GM12801 (cell line): ENCODE data around the gene DYNC2LI1.

Experiments used
- CTCF ChIP-seq: IDR thresholded peaks from one replicate; pipeline ENCODE4 v1.5.1; 2011; ENCODE audit warnings: control low read depth; ENCODE audit not compliant: insufficient read length; ENCODE audit errors: extremely low read depth

Gene DYNC2LI1

GRCh38 chr2:43766006-43766405 lies 7.8 kb upstream of the DYNC2LI1 start:
- no peak for TF ChIP-seq CTCF

GRCh38 chr2:43774617-43775016 lies 778 bp downstream of the DYNC2LI1 start:
- no peak for TF ChIP-seq CTCF

- no peak for TF ChIP-seq CTCF
Observed at GRCh38 chr2:43776324-43776723, 2.5 kb downstream of the DYNC2LI1 start.

GRCh38 chr2:43777306-43777926 lies 3.6 kb downstream of the DYNC2LI1 start:
- no peak for TF ChIP-seq CTCF

- no peak for TF ChIP-seq CTCF
Observed at GRCh38 chr2:43778233-43778632, 4.4 kb downstream of the DYNC2LI1 start.

GRCh38 chr2:43787895-43788294 lies 14.1 kb downstream of the DYNC2LI1 start:
- TF ChIP-seq CTCF: no peak

- no peak for TF ChIP-seq CTCF
Observed at GRCh38 chr2:43788646-43789045, 14.8 kb downstream of the DYNC2LI1 start.
